Neural cell (in vitro differentiated cells): ENCODE results near the gene KLC3. TPM values are rescaled to one million over a fixed set of nuclear protein-coding genes. Genes with fewer than 3 reads are reported as not detected.

Experiments used
- H2AFZ ChIP-seq: fragments of 200-600, 300-800 bp; sonication (generic), shearing (Covaris generic); 2 replicates; pipeline ENCODE4 v1.6.0; 2014; ENCODE audit warnings: low read depth, mild to moderate bottlenecking, antibody characterized with exemption, low read length, moderate library complexity
- H3F3A ChIP-seq: fragments of 200-600 bp; shearing (Covaris generic); 2 replicates; pipeline ENCODE4 v1.6.1; 2016; ENCODE audit warnings: mild to moderate bottlenecking, moderate library complexity, mixed read lengths, antibody characterized with exemption, low read length; ENCODE audit not compliant: insufficient read depth, poor library complexity, severe bottlenecking
- H3K27ac ChIP-seq: fragments of 200-600, 300-800 bp; sonication (generic), shearing (Covaris generic); 2 replicates; pipeline ENCODE4 v1.5.1; 2014; ENCODE audit warnings: mild to moderate bottlenecking, low read length, moderate library complexity
- H3K27me3 ChIP-seq: fragments of 300-800, 200-600 bp; sonication (generic), shearing (Covaris generic); 2 replicates; pipeline ENCODE4 v1.6.0; 2014; ENCODE audit warnings: mild to moderate bottlenecking, low read depth, low read length, moderate library complexity; ENCODE audit not compliant: insufficient read depth
- H3K36me3 ChIP-seq: fragments of 300-800, 200-600 bp; sonication (generic), shearing (Covaris generic); 2 replicates; pipeline ENCODE4 v1.5.1; 2014; ENCODE audit warnings: mild to moderate bottlenecking, antibody characterized with exemption, low read length, moderate library complexity; ENCODE audit not compliant: insufficient read depth
- H3K4me2 ChIP-seq: fragments of 300-800, 200-600 bp; sonication (generic), shearing (Covaris generic); 2 replicates; pipeline ENCODE4 v1.6.0; 2014; ENCODE audit warnings: mild to moderate bottlenecking, low read length
- H3K4me3 ChIP-seq: fragments of 300-800, 200-600 bp; sonication (generic), shearing (Covaris generic); 2 replicates; pipeline ENCODE4 v1.5.1; 2014; ENCODE audit warnings: mild to moderate bottlenecking, low read length, moderate library complexity
- H3K79me2 ChIP-seq: fragments of 200-600 bp; shearing (Covaris generic); replicated peaks from 2 replicates; pipeline ENCODE4 v1.6.0; 2014; ENCODE audit warnings: mild to moderate bottlenecking, low read length, moderate library complexity; ENCODE audit not compliant: insufficient read depth
- H3K9ac ChIP-seq: fragments of 300-800, 200-600 bp; sonication (generic), shearing (Covaris generic); 2 replicates; pipeline ENCODE4 v1.6.1; 2016; ENCODE audit warnings: mild to moderate bottlenecking, low read length, mixed read lengths
- H3K9me2 ChIP-seq: fragments of 200-600 bp; shearing (Covaris generic); 2 replicates; pipeline ENCODE4 v1.6.1; 2016; ENCODE audit warnings: mild to moderate bottlenecking, low read length, mixed read lengths; ENCODE audit not compliant: insufficient read depth
- H3K9me3 ChIP-seq: fragments of 200-600, 300-800 bp; sonication (generic), shearing (Covaris generic); 2 replicates; pipeline ENCODE4 v1.6.1; 2016; ENCODE audit warnings: mild to moderate bottlenecking, mixed run types, low read length, moderate library complexity, mixed read lengths
- H4K20me1 ChIP-seq: fragments of 200-600 bp; shearing (Covaris generic); 2 replicates; pipeline ENCODE4 v1.6.1; 2016; ENCODE audit warnings: mild to moderate bottlenecking, mixed run types; ENCODE audit not compliant: insufficient read depth
- EP300 ChIP-seq: fragments of 450-650 bp; conservative IDR thresholded peaks from 2 replicates; pipeline ENCODE4 v1.6.1; 2014; ENCODE audit warnings: antibody characterized with exemption, mild to moderate bottlenecking, moderate library complexity; ENCODE audit not compliant: poor library complexity, severe bottlenecking
- EZH2 ChIP-seq: fragments of 200-600, 300-800 bp; shearing (Covaris generic), sonication (generic); IDR thresholded peaks from 2 replicates; pipeline ENCODE4 v1.6.1; 2014; ENCODE audit warnings: antibody characterized with exemption, low read length, borderline replicate concordance, mild to moderate bottlenecking; ENCODE audit not compliant: insufficient read depth, poor library complexity, severe bottlenecking
- MXI1 ChIP-seq: fragments of 450-650 bp; conservative IDR thresholded peaks from 2 replicates; pipeline ENCODE4 v1.6.1; 2014; ENCODE audit warnings: antibody characterized with exemption, mild to moderate bottlenecking; ENCODE audit not compliant: poor library complexity, severe bottlenecking
- POLR2AphosphoS5 ChIP-seq: IDR thresholded peaks from 2 replicates; pipeline ENCODE4 v1.6.1; 2012
- RAD21 ChIP-seq: fragments of 450-650 bp; conservative IDR thresholded peaks from 2 replicates; pipeline ENCODE4 v1.6.1; 2014; ENCODE audit warnings: antibody characterized with exemption, mild to moderate bottlenecking, moderate library complexity
- SMC3 ChIP-seq: fragments of 450-650 bp; conservative IDR thresholded peaks from 2 replicates; pipeline ENCODE4 v1.6.1; 2014; ENCODE audit warnings: antibody characterized with exemption, mild to moderate bottlenecking, moderate library complexity; ENCODE audit not compliant: poor library complexity
- TAF1 ChIP-seq: IDR thresholded peaks from 2 replicates; pipeline ENCODE4 v1.6.1; 2012; ENCODE audit warnings: low read depth
- polyA minus RNA-seq: library from RNA; depleted of rRNA, polyadenylated mRNA; stranded (reverse); fragments of >200 nt; gene quantifications from 2 replicates; pipeline ENCODE4 v1.2.3, GENCODE V29; 2014
- polyA plus RNA-seq: library from polyadenylated mRNA; depleted of rRNA; stranded (reverse); fragments of >200 nt; gene quantifications from 2 replicates; pipeline ENCODE4 v1.2.3, GENCODE V29; 2014
- TF ChIP-seq, protein P1 (sequence below): fragments of 450-650 bp; IDR thresholded peaks from 2 replicates; pipeline ENCODE4 v1.5.1; 2014; ENCODE audit warnings: antibody characterized with exemption, mild to moderate bottlenecking, moderate library complexity; ENCODE audit not compliant: poor library complexity, severe bottlenecking
- TF ChIP-seq, protein P2 (sequence below): IDR thresholded peaks from 2 replicates; pipeline ENCODE4 v1.6.1; 2012; ENCODE audit warnings: borderline replicate concordance

KLC3 gene
- polyA plus RNA-seq (0.44 TPM in 1 of 2 replicates, not detected in the other), polyA minus RNA-seq (0.46 TPM in 1 of 2 replicates, not detected in the other)

GRCh38 chr19:45340232-45340898 lies at the start of gene KLC3:
KLC3 (plus strand) TSS chr19:45340750; CDS start chr19:45345542, 4,792 bp downstream.
- H3K36me3 ChIP-seq = no peaks in the 10 kb centered on the region
- no peaks in the 10 kb centered on the region for H3K9me3 ChIP-seq
- H3K4me3 ChIP-seq = peak within 1 kb of the TSS; percentile 51
- no peak for TF ChIP-seq EZH2
- no peak for TF ChIP-seq POLR2AphosphoS5
- TF ChIP-seq, protein P1, sequence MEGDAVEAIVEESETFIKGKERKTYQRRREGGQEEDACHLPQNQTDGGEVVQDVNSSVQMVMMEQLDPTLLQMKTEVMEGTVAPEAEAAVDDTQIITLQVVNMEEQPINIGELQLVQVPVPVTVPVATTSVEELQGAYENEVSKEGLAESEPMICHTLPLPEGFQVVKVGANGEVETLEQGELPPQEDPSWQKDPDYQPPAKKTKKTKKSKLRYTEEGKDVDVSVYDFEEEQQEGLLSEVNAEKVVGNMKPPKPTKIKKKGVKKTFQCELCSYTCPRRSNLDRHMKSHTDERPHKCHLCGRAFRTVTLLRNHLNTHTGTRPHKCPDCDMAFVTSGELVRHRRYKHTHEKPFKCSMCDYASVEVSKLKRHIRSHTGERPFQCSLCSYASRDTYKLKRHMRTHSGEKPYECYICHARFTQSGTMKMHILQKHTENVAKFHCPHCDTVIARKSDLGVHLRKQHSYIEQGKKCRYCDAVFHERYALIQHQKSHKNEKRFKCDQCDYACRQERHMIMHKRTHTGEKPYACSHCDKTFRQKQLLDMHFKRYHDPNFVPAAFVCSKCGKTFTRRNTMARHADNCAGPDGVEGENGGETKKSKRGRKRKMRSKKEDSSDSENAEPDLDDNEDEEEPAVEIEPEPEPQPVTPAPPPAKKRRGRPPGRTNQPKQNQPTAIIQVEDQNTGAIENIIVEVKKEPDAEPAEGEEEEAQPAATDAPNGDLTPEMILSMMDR = no peak
- no peak for TF ChIP-seq RAD21
- TF ChIP-seq EP300 = no peak
- TF ChIP-seq, protein P2, sequence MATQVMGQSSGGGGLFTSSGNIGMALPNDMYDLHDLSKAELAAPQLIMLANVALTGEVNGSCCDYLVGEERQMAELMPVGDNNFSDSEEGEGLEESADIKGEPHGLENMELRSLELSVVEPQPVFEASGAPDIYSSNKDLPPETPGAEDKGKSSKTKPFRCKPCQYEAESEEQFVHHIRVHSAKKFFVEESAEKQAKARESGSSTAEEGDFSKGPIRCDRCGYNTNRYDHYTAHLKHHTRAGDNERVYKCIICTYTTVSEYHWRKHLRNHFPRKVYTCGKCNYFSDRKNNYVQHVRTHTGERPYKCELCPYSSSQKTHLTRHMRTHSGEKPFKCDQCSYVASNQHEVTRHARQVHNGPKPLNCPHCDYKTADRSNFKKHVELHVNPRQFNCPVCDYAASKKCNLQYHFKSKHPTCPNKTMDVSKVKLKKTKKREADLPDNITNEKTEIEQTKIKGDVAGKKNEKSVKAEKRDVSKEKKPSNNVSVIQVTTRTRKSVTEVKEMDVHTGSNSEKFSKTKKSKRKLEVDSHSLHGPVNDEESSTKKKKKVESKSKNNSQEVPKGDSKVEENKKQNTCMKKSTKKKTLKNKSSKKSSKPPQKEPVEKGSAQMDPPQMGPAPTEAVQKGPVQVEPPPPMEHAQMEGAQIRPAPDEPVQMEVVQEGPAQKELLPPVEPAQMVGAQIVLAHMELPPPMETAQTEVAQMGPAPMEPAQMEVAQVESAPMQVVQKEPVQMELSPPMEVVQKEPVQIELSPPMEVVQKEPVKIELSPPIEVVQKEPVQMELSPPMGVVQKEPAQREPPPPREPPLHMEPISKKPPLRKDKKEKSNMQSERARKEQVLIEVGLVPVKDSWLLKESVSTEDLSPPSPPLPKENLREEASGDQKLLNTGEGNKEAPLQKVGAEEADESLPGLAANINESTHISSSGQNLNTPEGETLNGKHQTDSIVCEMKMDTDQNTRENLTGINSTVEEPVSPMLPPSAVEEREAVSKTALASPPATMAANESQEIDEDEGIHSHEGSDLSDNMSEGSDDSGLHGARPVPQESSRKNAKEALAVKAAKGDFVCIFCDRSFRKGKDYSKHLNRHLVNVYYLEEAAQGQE = no peak
- TF ChIP-seq MXI1 = no peak
- no peak for TF ChIP-seq TAF1
- TF ChIP-seq SMC3 = no peak
- H4K20me1 ChIP-seq = no peaks in the 10 kb centered on the region
- H3K79me2 ChIP-seq = no peaks in the 10 kb centered on the region
- no peak within 1 kb of the TSS for H2AFZ ChIP-seq
- H3K27me3 ChIP-seq = peaks cover 33% of the 10 kb centered on the region
- no peak within 1 kb of the TSS for H3K27ac ChIP-seq
- H3K9me2 ChIP-seq = no peaks in the 10 kb centered on the region
- no peak within 1 kb of the TSS for H3K4me2 ChIP-seq
- no peaks in the 10 kb centered on the region for H3F3A ChIP-seq
- H3K9ac ChIP-seq = no peak within 1 kb of the TSS

DNA sequence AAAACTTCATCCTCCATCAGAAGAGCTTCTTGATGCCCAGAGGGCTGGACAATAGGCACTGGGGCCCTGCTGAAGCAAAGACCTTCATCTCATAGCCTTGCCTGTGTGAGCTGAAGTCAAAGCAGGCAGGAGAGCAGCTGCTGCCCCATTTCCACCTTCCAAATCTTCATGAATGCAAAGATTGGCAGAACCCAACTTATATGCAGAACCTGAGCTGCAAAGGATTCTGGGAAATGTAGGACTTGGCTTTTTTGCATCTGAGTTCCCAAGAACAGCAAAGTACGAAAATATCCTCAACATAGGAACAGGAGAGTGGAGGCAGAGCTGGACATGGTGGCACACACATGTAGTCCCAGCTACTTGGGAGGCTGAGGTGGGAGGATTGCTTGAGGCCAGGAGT lies 48.7 kb upstream of the KLC3 start:
- Histone ChIP-seq H3K9me2 (no peaks in the 10 kb centered on the region), H3K9ac (no peak overlapping the region), H3F3A (no peaks in the 10 kb centered on the region), H3K9me3 (no peaks in the 10 kb centered on the region), H3K27ac (no peak overlapping the region), H3K79me2 (no peaks in the 10 kb centered on the region), H3K4me3 (no peak overlapping the region), H3K4me2 (no peak overlapping the region), H4K20me1 (no peaks in the 10 kb centered on the region), H3K27me3 (no peaks in the 10 kb centered on the region), H2AFZ (no peak overlapping the region), H3K36me3 (peaks cover 13% of the 10 kb centered on the region)
- no peak for TF ChIP-seq POLR2AphosphoS5
- no peak for TF ChIP-seq EZH2
- TF ChIP-seq TAF1 = no peak
- no peak for TF ChIP-seq MXI1
- TF ChIP-seq, protein P2 = no peak
- TF ChIP-seq EP300 = no peak
- TF ChIP-seq RAD21 = no peak
- no peak for TF ChIP-seq SMC3
